Peyer's patch (tissue), 4 donors: ENCODE measurements around the gene NANOG. TPM values are rescaled to one million over a fixed set of nuclear protein-coding genes. Genes with fewer than 3 reads are reported as not detected.
"Not testable (repeated sequence)": the region's sequence is repeated elsewhere in the genome, so short reads cannot be mapped to it uniquely, and the experiment has no call there.

Experiments
- DNase-seq, 3 donors: peaks; one replicate each; pipeline ENCODE4 v3.0.0-alpha.2; 2017 to 2019
- H3K27ac ChIP-seq, 4 donors: fragments of 200-600 bp; sonication (generic); one replicate each; pipeline ENCODE4 v1.5.1; 2016 to 2019
- H3K27me3 ChIP-seq, 2 donors: fragments of 200-600 bp; sonication (generic); one replicate each; pipeline ENCODE4 v1.5.1; 2019
- H3K36me3 ChIP-seq, 3 donors: fragments of 200-600 bp; sonication (generic); one replicate each; pipeline ENCODE4 v1.5.1; 2016 to 2019
- H3K4me1 ChIP-seq, 4 donors: fragments of 200-600 bp; sonication (generic); one replicate each; pipeline ENCODE4 v1.5.1; 2016 to 2019
- H3K4me3 ChIP-seq, 4 donors: fragments of 200-600 bp; sonication (generic); 1 replicate in 3 of 4; 2 replicates in 1 of 4; pipeline ENCODE4 v1.5.1; 2016 to 2019; ENCODE audit warnings: mild to moderate bottlenecking in 1 of 4
- H3K9me3 ChIP-seq, 4 donors: fragments of 200-600 bp; sonication (generic); one replicate each; pipeline ENCODE4 v1.5.1; 2016 to 2019; ENCODE audit warnings: mild to moderate bottlenecking in 1 of 4
- POLR2A ChIP-seq, 2 donors: fragments of 450-650 bp; IDR thresholded peaks; one replicate each; pipeline ENCODE4 v1.5.1; 2017; ENCODE audit warnings: antibody characterized with exemption in 2 of 2, mild to moderate bottlenecking in 2 of 2, moderate library complexity in 2 of 2
- total RNA-seq, 4 donors: library from RNA; depleted of rRNA; stranded (reverse); fragments of >200 nt; gene quantifications; one replicate each; pipeline ENCODE4 v1.1.0, GENCODE V29; 2016
- TF ChIP-seq, protein P1 (sequence below), 6 experiments: fragments of 450-650 bp in 4 of 6; fragments of 200-600 bp in 2 of 6; sonication (generic) in 1 of 6; IDR thresholded peaks; one replicate each; pipeline ENCODE4 v1.5.1; 2017 to 2019; ENCODE audit warnings: antibody characterized with exemption in 6 of 6, mild to moderate bottlenecking in 3 of 6, moderate library complexity in 1 of 6

The NANOG gene
- total RNA-seq, 4 donors from 2014 or later, result not detected

DNA sequence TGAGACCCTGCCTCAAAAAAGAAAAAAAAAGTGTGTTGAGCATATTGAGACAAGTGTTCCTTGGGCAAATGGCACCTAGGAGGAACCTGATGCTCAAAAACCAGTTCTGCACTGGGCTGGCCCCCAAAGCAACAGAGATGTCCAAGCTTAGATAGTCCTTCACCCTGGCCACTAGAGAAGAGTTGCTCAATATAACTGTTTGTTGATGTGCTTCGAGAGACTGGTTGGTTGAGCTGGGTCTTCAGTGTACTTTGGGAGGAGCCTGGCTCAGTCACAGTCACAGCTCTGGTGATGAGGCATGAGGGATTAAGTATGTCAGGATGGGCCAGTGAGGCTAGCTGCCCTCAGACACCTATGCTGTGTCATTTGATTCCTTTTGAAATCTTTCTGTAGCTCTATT, 45.5 kb downstream of the NANOG start:
- Histone ChIP-seq H3K27me3 (no peaks in the 10 kb centered on the region), H3K4me1 (no peaks in the 10 kb centered on the region), H3K9me3 (no peaks in the 10 kb centered on the region), H3K4me3 (no peak overlapping the region), H3K27ac (no peak overlapping the region), H3K36me3 (no peaks in the 10 kb centered on the region)
- TF ChIP-seq POLR2A (IDR thresholded peaks at IDR 0.05), result no peak
- TF ChIP-seq, protein P1, sequence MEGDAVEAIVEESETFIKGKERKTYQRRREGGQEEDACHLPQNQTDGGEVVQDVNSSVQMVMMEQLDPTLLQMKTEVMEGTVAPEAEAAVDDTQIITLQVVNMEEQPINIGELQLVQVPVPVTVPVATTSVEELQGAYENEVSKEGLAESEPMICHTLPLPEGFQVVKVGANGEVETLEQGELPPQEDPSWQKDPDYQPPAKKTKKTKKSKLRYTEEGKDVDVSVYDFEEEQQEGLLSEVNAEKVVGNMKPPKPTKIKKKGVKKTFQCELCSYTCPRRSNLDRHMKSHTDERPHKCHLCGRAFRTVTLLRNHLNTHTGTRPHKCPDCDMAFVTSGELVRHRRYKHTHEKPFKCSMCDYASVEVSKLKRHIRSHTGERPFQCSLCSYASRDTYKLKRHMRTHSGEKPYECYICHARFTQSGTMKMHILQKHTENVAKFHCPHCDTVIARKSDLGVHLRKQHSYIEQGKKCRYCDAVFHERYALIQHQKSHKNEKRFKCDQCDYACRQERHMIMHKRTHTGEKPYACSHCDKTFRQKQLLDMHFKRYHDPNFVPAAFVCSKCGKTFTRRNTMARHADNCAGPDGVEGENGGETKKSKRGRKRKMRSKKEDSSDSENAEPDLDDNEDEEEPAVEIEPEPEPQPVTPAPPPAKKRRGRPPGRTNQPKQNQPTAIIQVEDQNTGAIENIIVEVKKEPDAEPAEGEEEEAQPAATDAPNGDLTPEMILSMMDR (IDR thresholded peaks at IDR 0.05), result no peak
- DNase-seq, result no peak

DNA sequence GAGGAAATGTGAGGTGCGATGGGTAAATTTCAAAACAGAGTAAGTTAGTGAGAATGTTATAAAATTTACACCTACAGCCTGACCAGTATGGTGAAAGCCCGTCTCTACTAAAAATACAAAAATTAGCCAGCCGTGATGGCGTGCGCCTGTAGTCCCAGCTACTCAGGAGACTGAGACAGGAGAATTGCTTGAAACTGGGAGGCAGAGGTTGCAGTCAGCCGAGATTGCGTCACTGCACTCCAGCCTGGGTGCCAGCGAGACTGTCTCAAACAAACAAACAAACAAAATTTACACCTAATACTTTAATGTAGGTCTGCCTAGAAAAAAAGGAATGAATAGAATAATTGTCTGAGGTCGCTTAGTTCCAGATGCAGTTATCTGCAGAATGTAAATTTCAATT, 45.9 kb downstream of the NANOG start:
- Histone ChIP-seq H3K27me3 (no peaks in the 10 kb centered on the region), H3K4me1 (no peaks in the 10 kb centered on the region), H3K27ac (no peak overlapping the region), H3K4me3 (no peak overlapping the region), H3K9me3 (no peaks in the 10 kb centered on the region), H3K36me3 (no peaks in the 10 kb centered on the region)
- no peak for DNase-seq
- TF ChIP-seq, protein P1 (IDR thresholded peaks at IDR 0.05), result no peak
- TF ChIP-seq POLR2A (IDR thresholded peaks at IDR 0.05), result no peak

DNA sequence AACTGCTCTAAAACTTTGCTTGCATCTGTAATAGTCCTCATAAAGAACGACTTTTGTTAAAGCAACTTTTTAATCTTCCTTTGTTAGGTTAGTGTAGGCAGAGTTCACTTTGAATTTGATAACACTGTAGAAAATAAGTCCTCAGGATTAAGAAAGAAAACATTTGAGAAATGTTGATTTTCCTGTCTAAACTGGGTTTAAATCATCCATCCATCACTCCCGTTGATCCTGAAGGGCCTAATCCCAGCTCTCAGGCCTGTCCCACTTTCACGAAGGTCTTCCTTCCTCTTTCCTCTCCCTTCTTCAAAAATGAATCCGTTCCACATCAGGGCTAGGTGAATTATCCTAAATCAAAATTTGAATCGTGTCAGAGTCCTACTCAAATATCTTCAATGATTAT, 46.6 kb downstream of the NANOG start:
- TF ChIP-seq, protein P1 (IDR thresholded peaks at IDR 0.05), result no peak
- no peak for TF ChIP-seq POLR2A (IDR thresholded peaks at IDR 0.05)
- no peaks in the 10 kb centered on the region for H3K27me3 ChIP-seq
- DNase-seq, result no peak
- no peaks in the 10 kb centered on the region for H3K36me3 ChIP-seq
- H3K27ac ChIP-seq, result no peak overlapping the region
- H3K4me1 ChIP-seq, result no peaks in the 10 kb centered on the region
- no peak overlapping the region for H3K4me3 ChIP-seq
- no peaks in the 10 kb centered on the region for H3K9me3 ChIP-seq

DNA sequence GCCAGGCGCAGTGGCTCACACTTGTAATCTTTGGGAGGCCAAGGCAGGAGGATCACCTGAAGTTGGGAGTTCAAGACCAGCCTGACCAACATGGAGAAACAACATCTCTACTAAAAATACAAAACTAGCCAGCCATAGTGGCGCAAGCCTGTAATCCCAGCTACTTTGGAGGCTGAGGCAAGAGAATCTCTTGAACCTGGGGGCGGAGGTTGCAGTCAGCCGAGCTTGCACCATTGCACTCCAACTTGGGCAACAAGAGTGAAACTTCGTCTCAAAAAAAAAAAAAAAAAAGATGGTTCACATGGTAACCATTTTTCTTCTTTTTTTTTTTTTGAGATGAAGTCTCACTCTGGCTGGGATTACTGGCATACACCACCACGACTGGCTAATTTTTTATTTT, 48.2 kb downstream of the NANOG start:
- Histone ChIP-seq H3K27me3 (no peaks in the 10 kb centered on the region), H3K4me1 (no peaks in the 10 kb centered on the region), H3K9me3 (no peaks in the 10 kb centered on the region), H3K36me3 (no peaks in the 10 kb centered on the region), H3K27ac (no peak overlapping the region), H3K4me3 (no peak overlapping the region)
- TF ChIP-seq, protein P1 (IDR thresholded peaks at IDR 0.05), result no peak
- no peak for TF ChIP-seq POLR2A (IDR thresholded peaks at IDR 0.05)
- no peak for DNase-seq

DNA sequence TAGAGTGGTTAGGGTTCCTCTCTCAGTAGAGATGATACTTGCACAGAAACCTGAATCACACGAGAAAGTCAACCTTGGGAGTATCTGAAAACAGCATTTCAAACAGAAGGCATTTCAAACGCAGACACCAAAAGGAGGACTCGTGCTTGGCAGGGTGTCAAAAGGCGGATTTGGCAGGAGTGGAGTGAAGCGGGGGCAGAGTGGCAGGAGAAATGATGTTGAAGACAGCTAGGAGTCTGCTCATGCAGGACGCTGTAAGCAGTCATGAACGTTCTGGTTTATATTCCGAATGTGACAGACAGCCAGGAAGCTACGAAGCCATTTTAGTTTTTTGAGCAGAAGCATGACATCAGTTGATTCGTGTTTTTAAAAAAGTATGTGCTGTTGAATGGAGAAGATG, 50.0 kb downstream of the NANOG start:
- not testable (repeated sequence) for H3K9me3 ChIP-seq, H3K27ac ChIP-seq, H3K27me3 ChIP-seq, H3K4me3 ChIP-seq, DNase-seq, H3K4me1 ChIP-seq, H3K36me3 ChIP-seq

DNA sequence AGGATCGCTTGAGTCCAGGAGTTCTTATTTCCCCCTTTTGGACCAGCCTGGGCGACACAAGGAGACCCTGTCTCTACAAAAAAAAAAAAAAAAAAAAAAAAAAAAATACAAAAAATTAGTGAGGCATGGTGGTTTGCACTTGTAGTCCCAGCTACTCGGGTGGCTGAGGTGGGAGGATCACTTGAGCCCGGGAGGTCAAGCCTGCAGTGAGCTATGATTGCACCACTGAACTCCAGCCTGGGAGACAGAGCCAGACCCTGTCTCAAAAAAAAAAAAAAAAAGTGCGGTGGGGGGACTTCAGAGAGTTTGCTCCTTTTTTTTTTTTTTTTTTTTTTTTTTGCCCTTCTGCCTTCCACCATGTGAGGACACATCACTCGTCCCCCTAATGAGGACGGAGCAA, 50.6 kb downstream of the NANOG start:
- H3K27ac ChIP-seq, H3K4me1 ChIP-seq, H3K27me3 ChIP-seq, H3K4me3 ChIP-seq, H3K36me3 ChIP-seq, DNase-seq, H3K9me3 ChIP-seq: not testable (repeated sequence)

DNA sequence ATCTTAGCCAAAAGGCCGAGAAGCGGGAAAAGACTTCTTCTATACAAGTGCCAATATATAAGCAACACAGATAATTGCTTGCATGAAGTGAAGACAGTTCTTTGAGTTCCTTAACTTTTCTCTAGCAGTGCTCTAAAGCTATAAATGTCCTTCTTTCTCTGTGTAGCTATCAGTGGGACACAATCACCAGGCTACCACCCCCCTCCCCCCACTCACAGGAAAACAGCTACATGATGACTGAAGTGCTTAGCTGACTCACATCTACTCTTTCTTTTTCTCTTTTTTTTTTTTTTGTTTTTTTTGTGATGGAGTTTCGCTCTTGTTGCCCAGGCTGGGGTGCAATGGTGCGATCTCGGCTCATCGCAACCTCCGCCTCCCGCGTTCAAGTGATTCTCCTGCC, 53.2 kb downstream of the NANOG start:
- not testable (repeated sequence) for H3K36me3 ChIP-seq, DNase-seq, H3K9me3 ChIP-seq, H3K27me3 ChIP-seq, H3K4me3 ChIP-seq, H3K27ac ChIP-seq, H3K4me1 ChIP-seq

DNA sequence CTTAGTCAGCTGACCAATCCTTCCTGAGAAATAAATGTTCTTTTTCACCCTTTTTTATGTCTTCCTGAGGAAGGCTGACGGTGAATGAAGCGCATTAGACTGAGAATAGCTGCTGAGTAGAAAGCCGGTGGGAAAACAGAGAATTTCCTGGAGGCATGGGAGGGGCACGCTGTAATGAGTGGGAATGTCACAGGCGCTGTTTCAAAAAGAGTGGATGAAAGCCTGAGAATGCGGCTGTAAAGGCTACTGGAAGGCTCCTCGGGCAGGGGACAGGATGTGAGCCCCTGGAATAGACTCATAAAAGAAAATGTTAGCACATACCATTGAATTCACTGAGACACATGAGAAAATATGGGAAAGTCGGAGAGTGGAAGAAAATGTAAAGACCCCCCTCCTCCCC, 53.9 kb downstream of the NANOG start:
- not testable (repeated sequence) for H3K4me3 ChIP-seq, H3K36me3 ChIP-seq, DNase-seq, H3K27ac ChIP-seq, H3K27me3 ChIP-seq, H3K4me1 ChIP-seq, H3K9me3 ChIP-seq

DNA sequence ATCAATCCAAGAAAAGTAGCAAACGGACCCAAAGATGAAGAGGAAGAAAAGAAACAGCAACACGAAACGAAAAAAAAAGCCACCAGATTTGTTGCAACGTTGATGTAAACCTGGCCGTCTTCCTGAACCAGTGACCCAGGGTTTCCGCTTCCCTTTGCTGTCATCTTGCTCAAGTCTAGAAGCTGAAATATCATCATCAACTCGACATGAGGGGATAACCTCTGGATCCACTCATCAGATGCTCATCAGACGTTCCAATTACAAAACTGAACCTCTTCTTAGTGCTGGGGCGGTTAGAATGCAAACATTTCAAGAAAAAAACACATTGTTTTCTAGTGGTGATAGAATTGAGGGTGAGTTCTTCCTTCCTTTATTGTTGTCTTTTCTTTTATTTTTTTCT, 54.4 kb downstream of the NANOG start:
- H3K36me3 ChIP-seq, H3K4me1 ChIP-seq, H3K9me3 ChIP-seq, DNase-seq, H3K27ac ChIP-seq, H3K4me3 ChIP-seq, H3K27me3 ChIP-seq: not testable (repeated sequence)
